ENCODE measurements around the gene DCTN2.
"Not testable (repeated sequence)": the region's sequence is repeated elsewhere in the genome, so short reads cannot be mapped to it uniquely, and the experiment has no call there.

Gene DCTN2

GRCh38 chr12:57515408-57515933 is 31.5 kb downstream of the DCTN2 start:
- TF ChIP-seq CTCF (IDR thresholded peaks at IDR 0.05; ENCODE audit: low read depth, low read length) = no peak
- no peak for DNase-seq (ENCODE audit: low read depth in 2 of 2)
- no peak overlapping the region for H3K4me3 ChIP-seq (replicated peaks in 1 of 2; ENCODE audit: low read depth in 2 of 2, low read length in 2 of 2)

- TF ChIP-seq CTCF (IDR thresholded peaks at IDR 0.05; ENCODE audit: low read depth, low read length) = no peak
- H3K4me3 ChIP-seq (replicated peaks in 1 of 2; ENCODE audit: low read depth in 2 of 2, low read length in 2 of 2) = no peak overlapping the region
- no peak for DNase-seq (ENCODE audit: low read depth in 2 of 2)
Observed at GRCh38 chr12:57514720-57515407, 32.1 kb downstream of the DCTN2 start.

- not testable (repeated sequence) for H3K4me3 ChIP-seq (replicated peaks in 1 of 2; ENCODE audit: low read depth in 2 of 2, low read length in 2 of 2); DNase-seq (ENCODE audit: low read depth in 2 of 2)
Observed at GRCh38 chr12:57514246-57514645, 32.7 kb downstream of the DCTN2 start.

- not testable (repeated sequence) for DNase-seq (ENCODE audit: low read depth in 2 of 2); H3K4me3 ChIP-seq (replicated peaks in 1 of 2; ENCODE audit: low read depth in 2 of 2, low read length in 2 of 2)
Observed at GRCh38 chr12:57513677-57514076, 33.3 kb downstream of the DCTN2 start.

- no peak for TF ChIP-seq CTCF (IDR thresholded peaks at IDR 0.05; ENCODE audit: low read depth, low read length)
- DNase-seq (ENCODE audit: low read depth in 2 of 2) = no peak
Observed at GRCh38 chr12:57513266-57513665, 33.7 kb downstream of the DCTN2 start.

GRCh38 chr12:57512665-57513064 is 34.3 kb downstream of the DCTN2 start:
- no peak for DNase-seq (ENCODE audit: low read depth in 2 of 2)
- H3K4me3 ChIP-seq (replicated peaks in 1 of 2; ENCODE audit: low read depth in 2 of 2, low read length in 2 of 2) = no peak overlapping the region
- no peak for TF ChIP-seq CTCF (IDR thresholded peaks at IDR 0.05; ENCODE audit: low read depth, low read length)

More at GRCh38 chr12:57513266-57513665, 33.7 kb downstream of the DCTN2 start:
- H3K4me3 ChIP-seq (replicated peaks in 1 of 2; ENCODE audit: low read depth in 2 of 2, low read length in 2 of 2) = no peak overlapping the region

GRCh38 chr12:57511588-57512325 is 35.2 kb downstream of the DCTN2 start:
- no peak overlapping the region for H3K4me3 ChIP-seq (replicated peaks in 1 of 2; ENCODE audit: low read depth in 2 of 2, low read length in 2 of 2)
- TF ChIP-seq CTCF (IDR thresholded peaks at IDR 0.05; ENCODE audit: low read depth, low read length) = no peak
- DNase-seq (ENCODE audit: low read depth in 2 of 2) = no peak

Data from cardiac fibroblast (primary cell).